GM15510 (cell line): ENCODE data around the gene FCHSD2.

Experiments used
- POLR2A ChIP-seq: IDR thresholded peaks from 3 replicates; pipeline ENCODE4 v1.6.1; 2011; ENCODE audit warnings: borderline replicate concordance; ENCODE audit not compliant: insufficient read length; ENCODE audit errors: extremely low read depth

Gene FCHSD2

DNA sequence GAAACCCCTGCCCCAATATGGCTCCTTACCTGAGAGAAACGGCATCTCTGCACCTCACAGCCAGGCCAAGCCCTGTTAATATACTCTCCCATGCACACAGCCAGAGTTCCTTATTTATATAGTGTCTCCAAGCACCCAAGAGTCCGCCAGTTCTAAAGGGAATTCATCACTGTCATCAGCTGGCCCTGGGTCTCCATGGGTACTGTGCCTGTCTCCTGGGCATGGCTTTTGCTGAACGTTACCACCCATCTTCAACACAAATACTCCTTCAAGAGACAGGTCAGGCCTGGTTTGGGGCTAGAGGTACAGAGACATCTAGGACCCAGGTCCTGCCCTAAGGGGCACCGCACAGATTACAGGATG lies 329.5 kb downstream of the FCHSD2 start:
- no peak for TF ChIP-seq POLR2A

DNA sequence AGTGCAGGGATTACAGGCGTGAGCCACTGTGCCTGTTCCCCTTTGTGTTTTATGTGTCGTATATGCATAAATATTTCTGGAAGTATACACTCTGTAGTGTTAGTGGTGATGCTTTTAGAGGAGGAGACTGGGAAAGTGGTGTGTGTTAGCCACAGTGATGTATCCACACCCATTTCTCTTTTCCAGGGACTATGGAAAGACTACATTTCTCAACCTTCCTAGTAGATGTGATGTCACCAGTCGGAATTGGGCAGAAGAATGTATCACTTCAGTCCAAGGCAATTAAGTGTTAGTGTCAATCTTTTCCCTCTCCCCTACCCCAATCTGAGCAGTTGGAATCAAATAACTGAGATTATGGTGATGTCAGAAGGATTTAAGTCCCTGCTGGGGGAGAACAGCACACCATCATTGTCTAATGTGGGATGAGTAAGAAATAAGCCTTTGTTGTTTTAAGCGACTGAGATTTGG lies 333.8 kb downstream of the FCHSD2 start:
- no peak for TF ChIP-seq POLR2A

DNA sequence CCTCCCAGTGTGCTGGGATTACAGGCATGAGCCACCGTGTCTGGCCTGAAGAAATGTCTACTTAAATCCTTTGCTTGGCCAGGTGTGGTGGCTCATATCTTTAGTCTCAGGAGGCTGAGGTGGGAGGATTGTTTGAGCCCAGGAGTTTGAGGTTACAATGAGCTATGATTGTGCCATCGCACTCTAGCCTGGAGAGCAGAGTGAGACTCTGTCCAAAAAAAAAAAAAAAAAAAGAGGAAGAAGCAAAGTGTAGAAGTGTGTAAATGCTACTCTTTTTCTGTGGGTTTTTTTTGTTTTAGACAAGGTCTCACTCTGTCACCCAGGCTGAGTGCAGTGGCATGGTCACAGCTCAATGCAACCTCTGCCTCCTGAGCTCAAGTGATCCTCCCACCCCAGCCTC lies 334.3 kb downstream of the FCHSD2 start:
- no peak for TF ChIP-seq POLR2A

DNA sequence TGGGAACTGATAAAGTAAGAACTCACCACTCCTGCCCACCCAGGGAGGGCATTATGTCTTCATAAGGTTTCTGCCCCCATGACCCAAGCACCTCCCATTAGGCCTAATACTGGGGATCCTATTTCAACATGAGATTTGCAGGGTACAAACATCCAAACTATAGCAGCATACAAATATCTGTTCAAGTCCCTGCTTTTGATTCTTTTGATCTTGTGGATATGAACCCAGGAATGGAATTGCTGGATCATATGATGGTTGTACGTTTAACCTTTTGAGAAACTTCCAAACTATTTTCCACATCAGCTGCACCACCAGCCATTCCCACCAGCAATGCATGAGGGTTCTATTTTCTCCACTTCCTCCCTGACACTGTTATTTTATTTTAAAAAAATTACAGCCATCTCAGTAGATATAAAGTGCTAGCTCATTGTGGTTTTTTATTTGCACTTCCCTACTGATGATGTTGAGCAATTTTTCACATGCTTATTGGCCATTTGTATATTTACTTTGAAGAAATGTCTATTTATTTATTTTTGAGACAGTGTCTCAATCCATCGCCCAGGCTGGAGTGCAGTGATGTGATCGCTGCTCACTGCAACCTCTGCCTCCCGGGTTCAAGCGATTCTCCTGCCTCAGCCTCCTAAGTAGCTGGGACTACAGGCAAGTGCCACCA lies 335.0 kb downstream of the FCHSD2 start:
- TF ChIP-seq POLR2A: no peak

DNA sequence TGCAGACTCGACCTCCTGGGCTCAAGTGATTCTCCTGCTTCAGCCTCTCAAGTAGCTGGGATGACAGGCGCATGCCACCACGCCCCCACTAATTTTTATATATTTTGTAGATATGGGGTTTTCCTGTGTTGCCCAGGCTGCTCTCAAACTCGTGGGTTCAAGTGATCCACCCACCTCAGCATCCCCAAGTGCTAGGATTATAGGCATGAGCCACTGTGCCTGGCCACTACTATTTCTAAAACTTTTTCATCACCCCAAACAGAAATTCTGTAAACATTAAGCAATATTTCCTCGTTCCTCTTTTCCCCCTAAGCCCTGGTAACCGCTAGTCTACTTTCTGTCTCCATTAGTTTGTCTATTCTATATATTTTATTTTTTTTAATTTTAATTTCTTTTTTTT lies 336.9 kb downstream of the FCHSD2 start:
- no peak for TF ChIP-seq POLR2A

DNA sequence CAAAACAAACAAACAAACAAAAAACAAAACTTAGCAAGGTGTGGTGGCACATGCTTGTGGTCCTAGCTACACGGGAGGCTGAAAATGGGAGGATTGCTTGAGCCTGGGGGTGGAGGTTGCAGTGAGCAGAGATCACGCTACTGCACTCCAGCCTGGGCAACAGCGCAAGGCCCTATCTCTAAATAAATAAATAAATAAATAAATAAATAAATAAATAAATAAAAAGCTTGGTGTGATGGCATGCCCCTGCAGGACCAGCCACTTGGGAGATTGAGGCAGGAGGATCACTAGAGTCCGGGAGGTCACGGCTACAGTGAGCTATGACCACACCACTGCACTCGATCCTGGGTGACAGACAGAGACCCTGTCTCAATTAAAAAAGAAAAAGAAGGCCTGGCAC lies 339.3 kb downstream of the FCHSD2 start:
- no peak for TF ChIP-seq POLR2A

DNA sequence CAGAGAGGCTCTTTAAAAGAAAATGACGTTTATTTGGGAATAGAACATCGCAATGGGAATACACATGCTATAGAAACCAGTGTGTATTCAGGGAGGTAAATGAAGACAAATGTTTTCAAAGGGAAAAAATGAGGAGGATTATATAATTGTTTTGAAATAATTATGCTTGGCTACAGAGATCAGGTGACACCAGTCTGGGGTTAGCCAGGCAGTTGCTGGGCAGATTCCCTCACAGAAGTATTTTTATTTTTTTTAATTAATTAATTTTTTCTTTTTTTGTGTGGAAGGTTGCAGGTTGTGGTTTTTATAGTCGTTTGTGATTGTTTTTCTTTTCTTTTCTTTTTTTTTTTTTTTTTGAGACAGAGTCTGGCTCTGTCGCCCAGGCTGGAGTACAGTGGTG lies 342.7 kb downstream of the FCHSD2 start:
- TF ChIP-seq POLR2A: no peak

DNA sequence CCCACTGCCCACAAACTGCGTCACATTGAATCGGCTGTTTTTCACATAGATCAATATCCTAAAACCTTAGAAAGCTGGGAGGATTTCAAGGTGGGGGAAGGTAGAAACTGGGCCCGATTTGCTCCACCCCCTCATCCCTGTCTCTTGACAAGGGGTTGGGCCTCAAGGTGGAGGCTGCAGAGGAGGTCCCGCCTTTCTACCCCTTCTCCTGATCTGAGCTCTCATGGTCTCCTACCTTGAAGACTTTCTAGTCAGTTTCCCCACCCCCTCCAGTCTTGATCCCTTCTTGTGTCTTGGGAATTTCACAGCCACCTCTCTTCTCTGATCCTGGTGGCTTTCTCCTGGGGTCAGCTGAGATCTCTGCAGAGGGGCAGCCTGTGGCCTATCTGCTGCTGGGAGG lies 343.8 kb downstream of the FCHSD2 start:
- TF ChIP-seq POLR2A: no peak

DNA sequence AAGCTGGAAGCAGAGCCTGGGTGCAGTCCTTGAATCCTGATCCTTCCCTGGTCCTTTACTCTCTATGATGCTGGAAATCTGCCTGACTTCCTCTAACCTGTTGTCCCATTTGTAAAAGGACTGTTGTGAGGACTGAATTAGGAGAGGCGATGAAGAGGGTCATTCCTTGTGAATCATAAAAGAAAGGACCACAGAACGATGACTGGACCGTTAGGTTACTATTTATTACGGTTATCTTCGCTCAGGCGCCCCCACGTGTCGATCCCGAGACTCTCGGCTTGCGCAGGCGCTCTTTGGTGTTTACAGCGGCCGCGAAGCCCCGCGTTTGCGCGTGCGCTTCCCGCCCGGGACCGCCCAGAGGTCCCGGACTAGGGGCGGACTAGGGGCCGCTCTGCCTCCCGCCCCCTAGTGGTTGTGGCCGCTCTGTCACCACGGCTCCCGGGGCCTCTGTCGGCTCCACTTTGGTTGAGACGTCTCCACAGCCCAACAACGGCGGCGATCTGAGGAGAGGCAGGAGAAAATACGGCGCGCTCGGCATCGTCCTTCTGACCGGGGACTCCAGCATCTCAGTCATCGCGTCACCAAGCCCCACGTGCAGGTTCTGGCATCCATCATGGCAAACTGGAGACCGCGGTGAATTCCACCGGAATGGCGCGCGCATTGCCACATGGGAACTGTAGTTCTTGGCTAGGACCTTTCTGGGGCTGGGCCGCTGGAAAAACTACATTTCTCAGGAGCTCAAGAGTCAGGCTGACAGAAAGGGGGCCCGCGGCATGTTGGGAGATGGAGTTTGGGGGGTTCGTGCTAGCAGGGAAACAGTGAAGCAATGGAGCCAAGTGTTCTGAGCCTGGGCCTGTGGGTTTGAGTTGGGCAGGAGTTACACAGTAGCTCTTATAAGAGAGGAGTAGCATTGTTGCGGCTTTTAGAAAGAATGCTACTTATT lies 348.4 kb downstream of the FCHSD2 start, which contains the start of gene STARD10:
TSS of gene STARD10 (minus strand) at position 623 of the 943 bp plus-strand sequence. CDS start 12,866 bp downstream, outside the sequence.
- TF ChIP-seq POLR2A: peak; percentile 51

DNA sequence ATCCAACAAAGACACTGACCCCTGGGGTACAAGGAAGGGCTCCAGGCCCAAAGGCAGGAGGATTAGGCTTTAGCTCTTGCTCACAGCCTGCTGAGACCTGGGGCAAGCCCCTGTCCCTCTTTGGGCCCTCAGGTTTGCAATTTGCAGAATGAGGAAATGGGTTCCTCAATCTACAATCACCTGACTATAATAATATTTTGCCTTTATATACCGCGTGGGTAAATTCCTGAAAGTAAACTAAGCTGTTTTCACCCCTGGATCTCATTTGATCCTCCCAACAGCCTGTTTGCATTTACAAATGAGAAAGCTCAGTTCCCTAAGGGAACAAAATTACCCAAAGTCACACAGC lies 349.1 kb downstream of the FCHSD2 start:
- TF ChIP-seq POLR2A: no peak

DNA sequence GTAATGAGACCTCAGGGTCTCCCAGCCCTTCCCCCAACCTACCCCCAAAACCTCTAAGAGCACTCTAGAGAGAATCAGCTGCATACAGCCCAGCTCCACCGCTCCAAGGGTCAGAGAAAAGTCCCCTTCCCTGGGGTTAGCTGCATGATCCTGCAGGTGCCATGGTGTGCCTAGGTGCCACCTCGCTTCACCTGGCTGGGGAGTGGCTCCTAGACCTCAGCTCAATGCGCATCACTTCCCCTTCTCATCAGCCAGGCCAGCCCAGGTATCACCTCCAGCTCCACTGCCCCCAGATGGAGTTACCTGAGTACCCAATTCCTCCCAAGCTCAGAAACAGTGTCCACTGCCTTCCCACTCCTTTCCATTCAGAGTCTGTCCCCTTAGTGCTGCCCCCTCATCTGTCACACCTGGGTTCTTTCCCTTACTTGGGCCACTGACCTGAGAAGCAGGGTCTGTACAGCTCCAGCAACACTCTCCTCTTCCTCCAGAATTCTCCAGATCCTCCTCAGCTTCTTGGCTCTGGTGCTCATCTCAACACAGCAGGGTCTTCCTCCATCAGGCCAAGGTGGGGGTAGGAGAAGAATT lies 349.6 kb downstream of the FCHSD2 start:
- no peak for TF ChIP-seq POLR2A

DNA sequence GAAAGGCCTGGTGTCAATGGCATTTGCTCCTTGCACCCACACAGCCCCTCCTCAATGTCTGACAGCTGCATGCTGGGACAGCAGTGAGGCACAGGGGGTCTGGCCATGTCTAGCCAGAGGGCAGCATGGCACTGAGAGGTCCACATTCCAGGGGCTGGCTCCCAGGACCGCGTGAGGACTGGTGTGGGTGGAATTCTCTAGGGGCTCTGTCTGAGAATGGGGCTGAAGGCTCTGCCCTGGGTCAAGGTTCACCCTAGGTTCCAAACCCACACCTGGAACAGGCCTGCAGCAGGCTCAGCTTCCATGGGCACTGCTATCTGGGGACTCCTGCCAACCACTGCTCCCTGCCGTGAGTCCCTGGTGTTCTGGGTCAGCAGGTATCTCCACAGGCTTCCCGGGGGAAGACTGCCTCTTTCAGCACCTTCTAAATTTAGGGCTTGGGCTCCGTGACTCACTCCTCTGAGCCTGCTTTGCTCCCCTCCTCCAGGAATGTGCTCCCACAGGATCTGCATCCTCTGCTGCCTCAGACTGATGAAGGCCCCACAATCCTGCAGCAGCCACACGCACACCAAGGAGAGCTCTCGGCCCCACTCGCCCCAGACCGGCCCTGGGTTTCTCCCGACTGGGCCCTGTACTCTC lies 352.5 kb downstream of the FCHSD2 start:
- no peak for TF ChIP-seq POLR2A

DNA sequence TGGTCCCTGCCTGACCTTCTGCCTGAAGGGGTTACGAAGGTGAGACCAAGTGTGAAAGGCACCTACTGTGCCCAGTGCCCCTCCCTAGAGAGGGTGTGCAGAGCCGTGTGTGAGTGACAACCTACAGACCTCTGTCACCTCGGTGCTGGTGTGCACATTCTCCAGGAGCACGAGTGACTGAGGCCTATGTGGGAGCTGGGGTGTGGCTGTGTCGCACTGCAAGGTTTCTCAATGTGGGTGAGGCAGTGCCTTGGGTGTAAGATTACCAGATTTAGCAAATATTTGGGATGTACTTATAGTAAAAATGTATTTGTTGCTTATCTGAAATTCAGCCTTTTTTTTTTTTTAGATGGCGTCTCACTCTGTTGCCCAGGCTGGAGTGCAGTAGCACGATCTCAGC lies 353.9 kb downstream of the FCHSD2 start:
- no peak for TF ChIP-seq POLR2A

DNA sequence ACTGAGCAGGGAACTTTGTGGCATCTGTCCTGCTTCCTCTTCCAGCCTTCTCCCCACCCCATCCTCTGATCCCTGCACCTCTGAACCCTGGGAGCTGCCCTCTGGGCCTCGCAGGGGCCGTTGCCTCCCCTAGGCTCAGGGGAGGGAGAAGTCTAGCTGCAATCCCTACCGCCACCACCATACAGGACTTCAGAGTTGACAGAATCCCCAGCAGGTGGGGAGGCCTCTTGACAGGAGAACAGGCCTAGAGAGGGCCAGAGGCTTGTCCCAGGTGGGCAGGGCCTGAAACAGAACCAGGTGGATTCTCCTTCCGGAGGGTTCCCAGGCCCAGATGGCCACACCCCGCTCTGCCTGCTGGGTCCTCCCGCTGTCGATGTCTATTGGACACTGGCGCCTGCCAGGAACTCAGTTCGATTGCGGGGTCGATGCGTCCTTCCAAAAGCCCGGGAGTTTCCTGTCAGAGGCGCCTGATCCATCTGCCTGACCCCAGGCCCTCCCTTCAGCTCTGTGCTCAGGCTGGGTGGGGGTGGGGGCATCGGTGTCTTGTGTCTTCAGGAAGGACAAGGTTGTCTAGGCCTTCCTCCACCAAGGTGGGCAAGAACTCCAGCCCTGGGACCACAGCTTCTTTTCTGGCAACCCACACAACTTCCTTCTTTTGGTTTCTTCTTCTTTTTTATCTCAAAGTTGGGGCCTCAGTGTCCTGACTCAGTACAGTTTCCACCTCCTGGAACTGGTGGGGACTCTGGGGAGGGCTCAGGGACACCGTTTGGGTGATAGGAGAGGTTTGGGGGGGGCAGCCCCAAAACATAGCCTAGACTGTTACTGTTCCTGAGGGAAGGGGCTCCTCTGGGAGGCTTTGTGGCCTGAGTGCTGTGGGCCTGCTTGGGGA lies 354.7 kb downstream of the FCHSD2 start:
- no peak for TF ChIP-seq POLR2A
